ENCODE measurements around the gene FNDC8. TPM values are rescaled to one million over a fixed set of nuclear protein-coding genes. Genes with fewer than 3 reads are reported as not detected.

Gene FNDC8
- total RNA-seq, 2 donors from 2014 or later: not detected

DNA sequence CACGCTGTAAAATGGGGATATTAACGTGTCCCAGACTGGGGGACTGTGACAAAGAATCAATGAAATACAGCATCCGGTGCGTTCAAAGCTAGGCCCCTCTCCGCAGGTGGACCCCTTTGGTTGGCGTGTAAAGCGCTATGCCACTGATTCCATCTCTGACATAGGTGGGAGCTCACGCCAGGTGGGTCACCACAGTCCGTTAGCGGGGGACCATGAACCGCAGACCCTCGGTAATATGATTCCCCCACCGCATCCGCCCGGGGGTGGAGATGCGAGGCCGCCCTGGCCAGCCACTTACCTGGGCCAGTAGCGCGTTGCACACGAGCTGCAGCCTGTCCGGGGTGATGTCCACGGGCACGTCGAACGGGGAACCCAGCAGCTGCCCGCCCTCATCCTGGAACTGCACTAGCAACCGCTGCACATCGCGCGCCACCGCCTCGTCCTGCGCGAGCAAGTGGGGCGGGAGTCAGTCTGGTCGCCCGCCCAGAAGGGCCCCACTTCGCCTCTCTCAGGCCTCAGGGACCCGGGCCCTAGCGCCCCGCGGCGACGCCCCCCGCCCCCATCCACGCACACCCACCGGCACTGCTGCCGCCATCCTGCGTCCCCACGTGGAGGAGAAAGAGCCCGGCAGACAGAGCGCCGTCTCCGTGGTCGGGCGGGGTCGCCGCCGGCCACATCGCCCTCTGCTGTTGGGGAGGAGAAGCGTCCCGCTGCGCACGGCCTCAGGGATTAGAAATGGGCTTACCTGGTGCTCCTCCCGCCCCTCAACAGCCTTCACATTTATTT lies 20.5 kb downstream of the FNDC8 start, which contains the start of gene NLE1:
Gene NLE1, minus strand, starts transcription at position 623 of the 786 bp plus-strand sequence. Its CDS starts 28 bp downstream, at position 595.
- Histone ChIP-seq H3K4me3 (peak within 1 kb of the TSS; percentile 80 to 89), H3K27ac (peak within 1 kb of the TSS in 1 of 2 donors; percentile 35), H3K4me1 (peaks cover 0 to 18% of the 10 kb centered on the region in 2 donors), H3K9me3 (no peaks in the 10 kb centered on the region), H3K36me3 (peaks cover 23% of the 10 kb centered on the region), H3K27me3 (no peaks in the 10 kb centered on the region)
- DNase-seq (ENCODE audit: low spot score): peak; percentile 79
- TF ChIP-seq, protein P1, sequence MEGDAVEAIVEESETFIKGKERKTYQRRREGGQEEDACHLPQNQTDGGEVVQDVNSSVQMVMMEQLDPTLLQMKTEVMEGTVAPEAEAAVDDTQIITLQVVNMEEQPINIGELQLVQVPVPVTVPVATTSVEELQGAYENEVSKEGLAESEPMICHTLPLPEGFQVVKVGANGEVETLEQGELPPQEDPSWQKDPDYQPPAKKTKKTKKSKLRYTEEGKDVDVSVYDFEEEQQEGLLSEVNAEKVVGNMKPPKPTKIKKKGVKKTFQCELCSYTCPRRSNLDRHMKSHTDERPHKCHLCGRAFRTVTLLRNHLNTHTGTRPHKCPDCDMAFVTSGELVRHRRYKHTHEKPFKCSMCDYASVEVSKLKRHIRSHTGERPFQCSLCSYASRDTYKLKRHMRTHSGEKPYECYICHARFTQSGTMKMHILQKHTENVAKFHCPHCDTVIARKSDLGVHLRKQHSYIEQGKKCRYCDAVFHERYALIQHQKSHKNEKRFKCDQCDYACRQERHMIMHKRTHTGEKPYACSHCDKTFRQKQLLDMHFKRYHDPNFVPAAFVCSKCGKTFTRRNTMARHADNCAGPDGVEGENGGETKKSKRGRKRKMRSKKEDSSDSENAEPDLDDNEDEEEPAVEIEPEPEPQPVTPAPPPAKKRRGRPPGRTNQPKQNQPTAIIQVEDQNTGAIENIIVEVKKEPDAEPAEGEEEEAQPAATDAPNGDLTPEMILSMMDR (IDR thresholded peaks at IDR 0.05): peak; percentile 91 to 98

DNA sequence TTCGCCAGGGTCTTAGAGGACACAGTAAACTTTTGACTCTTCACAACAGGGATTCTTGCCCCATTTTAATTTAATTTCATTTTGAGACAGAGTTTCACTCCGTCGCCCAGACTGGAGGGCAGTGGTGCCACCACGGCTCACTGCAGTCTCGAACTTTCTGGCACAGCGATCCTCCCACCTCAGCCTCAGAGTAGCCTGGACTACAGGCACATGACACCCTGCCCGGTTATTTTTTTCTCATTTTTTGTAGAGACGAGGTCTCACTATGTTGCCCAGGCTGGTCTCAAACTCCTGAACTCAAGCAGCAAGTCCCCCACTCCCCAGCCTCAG lies 21.0 kb downstream of the FNDC8 start:
- TF ChIP-seq, protein P1 (IDR thresholded peaks at IDR 0.05): no peak
- H3K27ac ChIP-seq: no peak overlapping the region
- peaks cover 17% of the 10 kb centered on the region for H3K36me3 ChIP-seq
- peaks cover 0 to 18% of the 10 kb centered on the region in 2 donors for H3K4me1 ChIP-seq
- H3K27me3 ChIP-seq: no peaks in the 10 kb centered on the region
- H3K9me3 ChIP-seq: no peaks in the 10 kb centered on the region
- H3K4me3 ChIP-seq: peak overlapping the region; percentile 80 to 89
- DNase-seq (ENCODE audit: low spot score): no peak

DNA sequence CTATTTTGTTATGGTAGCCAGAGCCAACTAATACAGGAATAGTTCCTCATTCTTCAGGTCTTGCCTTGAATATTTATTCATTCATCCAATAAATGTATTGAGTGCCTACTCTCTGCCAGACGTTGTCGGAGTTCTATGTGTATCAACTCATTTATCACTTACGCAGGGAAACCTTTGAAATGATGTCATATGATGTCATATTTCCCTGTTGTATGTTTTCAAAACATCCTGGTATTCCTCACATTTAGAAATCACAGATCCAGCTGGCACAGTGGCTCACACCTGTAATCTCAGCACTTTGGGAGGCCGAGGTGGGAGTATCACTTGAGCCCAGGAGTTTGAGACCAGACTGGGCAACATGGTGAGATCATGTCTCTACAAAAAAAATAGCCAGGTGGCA lies 23.4 kb downstream of the FNDC8 start:
- Histone ChIP-seq H3K27me3 (no peaks in the 10 kb centered on the region), H3K36me3 (no peaks in the 10 kb centered on the region), H3K4me3 (no peak overlapping the region), H3K4me1 (peaks cover 0 to 22% of the 10 kb centered on the region in 2 donors), H3K9me3 (no peaks in the 10 kb centered on the region), H3K27ac (no peak overlapping the region)
- TF ChIP-seq, protein P1 (IDR thresholded peaks at IDR 0.05): no peak
- no peak for DNase-seq (ENCODE audit: low spot score)

DNA sequence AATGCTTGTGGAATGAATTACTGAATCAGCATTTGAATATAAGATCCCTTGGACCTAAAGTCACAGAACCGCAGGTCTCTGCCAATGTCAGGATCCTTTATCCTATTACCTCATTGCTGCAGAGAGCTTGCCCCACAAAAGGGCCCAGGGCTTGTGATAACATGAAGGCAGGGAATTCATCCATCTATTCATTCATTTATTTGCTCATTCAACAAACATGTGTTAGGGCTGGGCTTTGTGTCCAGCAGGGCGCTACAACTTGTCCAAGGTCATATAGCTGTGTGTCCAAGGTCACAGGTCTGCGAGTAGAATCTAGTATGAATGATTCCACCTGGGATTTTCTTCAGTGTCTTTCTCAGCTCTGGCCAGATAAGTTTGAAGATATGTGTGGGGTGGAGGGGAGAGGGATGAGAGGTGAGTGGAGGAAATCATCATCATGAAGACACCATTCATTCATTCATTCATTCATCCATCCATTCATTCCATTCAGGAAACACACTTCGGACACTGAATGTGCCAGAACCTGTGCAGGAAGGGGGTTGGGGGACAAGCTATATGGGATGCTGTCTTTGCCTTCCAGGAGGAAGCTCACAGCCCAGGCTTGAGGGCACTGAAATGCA lies 24.9 kb downstream of the FNDC8 start:
- Histone ChIP-seq H3K36me3 (no peaks in the 10 kb centered on the region), H3K27me3 (no peaks in the 10 kb centered on the region), H3K4me1 (peaks cover 0 to 15% of the 10 kb centered on the region in 2 donors), H3K4me3 (no peak overlapping the region), H3K27ac (peak overlapping the region; percentile 82 to 91), H3K9me3 (no peaks in the 10 kb centered on the region)
- TF ChIP-seq, protein P1 (IDR thresholded peaks at IDR 0.05): no peak
- DNase-seq (ENCODE audit: low spot score): no peak

DNA sequence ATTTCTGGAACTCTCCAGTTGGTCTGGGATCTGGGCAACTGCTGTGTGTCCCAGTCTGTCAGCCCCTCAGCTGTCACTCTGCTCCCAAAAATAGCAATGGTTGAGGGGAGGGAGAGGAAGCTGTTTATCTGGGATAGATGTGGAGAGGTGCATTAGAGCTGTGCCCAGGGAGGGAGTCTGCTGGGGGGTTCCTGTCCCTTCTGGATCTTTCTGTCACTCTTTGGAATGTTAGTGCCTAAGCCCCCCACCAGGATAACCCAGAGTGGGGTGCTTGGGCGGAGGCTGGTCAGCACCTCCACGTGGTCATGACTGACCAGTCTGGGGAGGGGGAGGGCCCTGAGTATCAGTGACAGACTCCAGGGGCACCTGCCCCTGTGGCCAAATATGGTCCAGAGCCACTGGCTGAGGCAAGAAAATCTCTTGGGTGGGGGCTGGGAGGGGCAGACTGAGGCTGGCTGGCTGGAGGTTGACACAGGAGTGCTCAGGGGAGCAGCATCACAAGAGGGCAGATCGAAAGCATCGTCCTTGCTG lies 26.0 kb downstream of the FNDC8 start, which contains the start of gene UNC45B:
Gene UNC45B, plus strand, starts transcription at position 443 of the 531 bp plus-strand sequence. CDS start 447 bp downstream, outside the sequence.
- no peaks in the 10 kb centered on the region for H3K27me3 ChIP-seq
- peak within 1 kb of the TSS; percentile 47 to 48 for H3K4me3 ChIP-seq
- peak; percentile 68 for DNase-seq (ENCODE audit: low spot score)
- no peaks in the 10 kb centered on the region for H3K9me3 ChIP-seq
- TF ChIP-seq, protein P1 (IDR thresholded peaks at IDR 0.05): no peak
- peak within 1 kb of the TSS; percentile 82 to 91 for H3K27ac ChIP-seq
- H3K4me1 ChIP-seq: peaks cover 0 to 10% of the 10 kb centered on the region in 2 donors
- H3K36me3 ChIP-seq: peaks cover under 1% of the 10 kb centered on the region

Measured in right atrium auricular region (tissue), 2 donors.